Activated CD8-positive, alpha-beta memory T cell treated with anti-CD3 and anti-CD28 coated beads, Interleukin-2, amount 50 U/mL, for 48 hours (primary cell): ENCODE results near the gene SNAP47.

Source experiments
- DNase-seq: peaks from one replicate; pipeline ENCODE4 v3.0.0-alpha.2; 2020

Gene SNAP47

GRCh38 chr1:227732586-227733308, 2.5 kb upstream of the SNAP47 start:
- no peak for DNase-seq

DNA sequence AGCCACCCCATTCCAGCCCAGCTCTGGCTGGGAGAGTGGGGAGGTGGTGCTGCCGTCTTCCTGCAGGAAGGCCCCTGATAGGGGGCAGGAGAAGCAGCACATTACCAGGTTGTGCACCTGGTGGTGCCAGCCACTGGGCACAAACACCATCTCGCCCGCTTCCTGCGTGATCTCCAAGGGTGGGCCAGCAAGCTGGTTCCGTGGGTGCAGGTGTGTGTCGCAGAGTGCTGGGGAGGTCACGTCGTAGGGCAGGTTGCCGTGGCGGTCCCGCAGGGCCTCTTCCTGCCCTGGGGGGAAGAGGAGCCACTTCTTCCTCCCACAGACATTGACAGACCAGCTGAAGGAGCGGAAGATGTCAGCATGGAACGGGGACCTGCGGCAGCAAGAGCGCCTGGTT, 1.9 kb upstream of the SNAP47 start:
- no peak for DNase-seq

DNA sequence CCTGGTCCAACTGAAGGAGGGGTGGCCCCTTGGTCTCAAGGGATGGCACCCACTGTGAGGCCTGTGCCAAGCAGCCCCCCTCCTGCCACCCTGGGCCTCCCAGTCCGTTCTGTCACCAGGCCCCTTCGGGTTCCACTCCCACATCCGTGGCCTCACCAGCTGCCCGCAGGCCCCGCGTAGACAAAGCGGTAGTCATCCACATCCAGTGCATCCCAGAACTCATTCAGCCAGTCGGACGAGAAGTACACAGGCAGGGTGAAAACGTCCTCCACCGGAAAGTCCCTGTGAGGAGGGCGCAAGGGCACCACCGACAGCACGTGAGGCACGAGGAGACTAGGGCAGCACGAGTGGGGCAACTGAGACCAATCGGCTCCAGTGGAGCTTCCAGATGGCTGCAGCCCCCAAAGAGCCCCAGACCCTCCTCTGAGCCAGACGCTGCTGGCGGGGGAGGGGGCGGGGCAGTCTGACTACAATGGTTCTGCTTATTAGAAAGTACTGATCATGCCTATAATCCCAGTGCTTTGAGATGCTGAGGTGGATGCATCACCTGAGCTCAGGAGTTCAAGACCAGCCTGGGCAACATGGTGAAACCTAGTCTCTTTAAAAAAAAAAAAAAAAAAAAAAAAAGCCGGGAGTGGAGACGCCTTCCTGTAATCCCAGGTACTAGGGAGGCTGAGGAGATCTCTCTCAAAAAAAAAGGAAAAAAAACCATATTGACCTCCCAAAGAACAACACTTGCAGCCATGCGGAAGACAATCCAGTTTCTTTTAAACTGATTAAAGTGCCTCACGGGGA, 1.3 kb upstream of the SNAP47 start:
- no peak for DNase-seq

GRCh38 chr1:227734546-227734855, 734 bp upstream of the SNAP47 start:
- no peak for DNase-seq

- no peak for DNase-seq
Observed at GRCh38 chr1:227735539-227736285, 477 bp downstream of the SNAP47 start.

- DNase-seq: no peak
Observed at GRCh38 chr1:227736814-227737432, 1.7 kb downstream of the SNAP47 start.

GRCh38 chr1:227738820-227739219, 3.6 kb downstream of the SNAP47 start:
- no peak for DNase-seq

- peak; percentile 37 for DNase-seq
Observed at GRCh38 chr1:227739636-227740035, 4.4 kb downstream of the SNAP47 start.

DNA sequence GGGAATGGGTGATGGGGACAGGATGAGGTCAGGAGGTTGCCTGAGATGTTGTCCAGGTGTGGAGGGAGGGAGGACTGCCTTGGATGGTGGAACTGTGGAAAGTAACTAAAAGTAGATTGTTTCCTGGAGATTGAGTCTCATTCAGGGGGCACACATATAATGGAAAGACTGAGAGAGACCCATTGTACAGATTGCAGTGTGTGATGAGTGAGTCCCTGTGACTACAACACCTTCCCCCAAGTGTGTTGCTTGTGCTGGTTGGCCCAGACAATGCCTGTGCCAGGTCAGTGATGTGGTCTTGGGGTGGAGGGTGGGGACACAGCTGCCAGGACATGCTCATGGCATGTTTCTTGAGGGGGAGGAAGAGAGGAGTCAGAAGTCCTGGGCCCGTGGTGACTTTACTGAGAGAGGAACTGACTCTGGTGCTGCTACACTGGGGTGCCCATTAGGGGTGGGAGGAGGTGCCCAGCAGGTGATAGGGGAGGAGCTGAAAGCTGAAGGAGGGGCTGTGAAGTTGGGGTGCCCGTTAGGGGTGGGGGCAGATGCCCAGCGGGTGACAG, 5.2 kb downstream of the SNAP47 start:
- no peak for DNase-seq

GRCh38 chr1:227741166-227741870, 6.1 kb downstream of the SNAP47 start:
- no peak for DNase-seq

DNA sequence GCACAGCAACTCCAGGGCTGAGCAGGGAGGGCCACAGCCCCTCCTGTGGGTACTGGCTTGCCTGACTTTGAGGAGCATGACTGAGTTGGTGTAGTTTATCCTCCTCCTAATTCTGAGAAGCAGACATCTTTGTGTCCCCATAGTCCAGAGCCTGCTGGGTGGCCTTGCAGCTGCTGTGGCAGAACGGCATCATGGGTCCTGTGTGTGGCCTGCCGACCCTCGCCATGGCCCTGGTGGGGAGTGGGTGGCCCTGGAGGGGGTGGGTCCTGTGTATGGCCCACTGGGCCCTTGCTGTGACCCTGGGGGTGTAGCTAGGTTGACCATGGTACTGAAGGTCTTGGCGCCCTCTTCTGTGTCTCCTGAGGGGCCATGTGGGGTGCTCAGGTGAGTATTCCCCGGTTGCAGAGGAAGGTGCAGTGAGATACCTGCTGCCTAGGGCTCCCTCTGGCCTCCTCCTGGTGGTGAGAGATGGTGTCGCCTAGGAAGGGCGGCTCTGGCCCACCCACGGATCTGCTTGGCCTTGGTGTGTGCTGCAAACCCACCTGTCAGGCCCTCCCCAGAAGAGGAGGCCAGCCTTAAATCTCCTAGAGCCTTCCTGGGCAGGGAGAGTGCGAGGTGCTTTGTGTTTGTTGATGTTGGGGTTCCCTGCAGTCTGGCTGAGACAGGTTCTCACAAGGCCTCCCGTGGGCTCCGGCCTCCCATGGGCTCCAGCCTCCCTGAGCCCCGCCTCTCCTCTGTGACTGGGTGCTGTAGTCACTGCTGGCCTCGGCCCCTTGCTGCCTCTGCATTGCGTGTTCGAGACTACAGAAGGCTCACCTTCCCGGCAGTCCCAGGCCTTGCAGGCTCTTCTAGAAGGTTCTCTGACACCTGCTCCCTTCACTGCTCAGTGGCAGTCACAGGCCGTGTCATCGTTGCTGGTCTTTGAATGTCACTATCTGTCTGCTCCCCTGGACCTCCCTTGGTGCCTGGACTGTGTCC, 7.8 kb downstream of the SNAP47 start:
- DNase-seq: no peak

DNA sequence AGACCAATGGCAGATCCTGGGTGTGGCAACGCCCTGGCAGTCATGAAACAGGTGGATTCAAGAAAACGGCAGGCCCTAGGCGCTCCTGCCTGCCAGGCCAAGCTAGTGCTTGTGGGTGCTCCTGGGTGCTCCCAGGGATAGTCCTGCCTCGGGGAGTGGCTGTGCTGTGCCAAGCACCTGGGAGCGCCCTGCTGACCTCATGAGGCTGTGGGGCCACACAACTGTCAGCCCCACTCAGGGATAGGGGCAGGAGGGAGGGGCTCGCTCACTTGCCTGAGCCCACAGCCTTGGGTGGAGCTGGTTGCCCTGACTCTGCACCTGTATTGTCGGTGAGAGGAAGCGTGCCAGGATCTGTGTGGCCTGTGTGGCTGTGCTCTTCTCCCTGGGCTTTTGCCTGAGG, 9.4 kb downstream of the SNAP47 start:
- no peak for DNase-seq

DNA sequence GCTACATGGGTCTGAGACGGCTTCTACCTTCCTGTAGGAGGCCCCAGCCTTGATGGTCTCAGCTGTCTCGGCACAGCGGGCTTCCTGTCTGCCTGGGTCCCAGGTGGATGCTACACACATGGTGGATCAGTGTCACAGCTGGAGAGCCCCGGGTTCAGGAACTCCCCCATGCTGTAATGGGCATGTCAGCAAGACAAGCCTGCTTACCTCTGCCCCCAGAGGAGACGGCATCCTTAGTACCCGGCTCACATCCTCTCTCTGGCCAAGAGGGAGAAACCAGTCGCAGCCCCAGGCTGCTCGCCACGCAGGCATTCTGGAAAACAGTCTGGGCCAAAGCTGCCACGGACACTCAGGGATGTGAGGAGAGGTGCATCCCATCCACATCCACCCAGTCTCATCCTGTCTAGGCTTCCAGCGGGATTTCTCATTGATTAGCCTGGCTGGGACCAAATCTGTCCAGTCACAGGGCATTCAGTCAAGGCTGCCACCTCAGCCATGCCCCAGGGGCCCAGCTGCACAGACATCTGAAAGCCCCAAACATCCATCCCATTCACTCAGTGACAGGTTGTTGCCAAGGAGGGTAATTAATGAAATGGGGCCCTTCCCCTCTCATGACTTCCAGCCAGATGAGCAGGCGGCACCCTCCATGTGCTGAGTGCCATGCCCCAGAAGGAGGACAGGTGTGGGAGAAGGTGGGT, 10.5 kb downstream of the SNAP47 start:
- no peak for DNase-seq

GRCh38 chr1:227746676-227747075, 11.4 kb downstream of the SNAP47 start:
- no peak for DNase-seq

DNA sequence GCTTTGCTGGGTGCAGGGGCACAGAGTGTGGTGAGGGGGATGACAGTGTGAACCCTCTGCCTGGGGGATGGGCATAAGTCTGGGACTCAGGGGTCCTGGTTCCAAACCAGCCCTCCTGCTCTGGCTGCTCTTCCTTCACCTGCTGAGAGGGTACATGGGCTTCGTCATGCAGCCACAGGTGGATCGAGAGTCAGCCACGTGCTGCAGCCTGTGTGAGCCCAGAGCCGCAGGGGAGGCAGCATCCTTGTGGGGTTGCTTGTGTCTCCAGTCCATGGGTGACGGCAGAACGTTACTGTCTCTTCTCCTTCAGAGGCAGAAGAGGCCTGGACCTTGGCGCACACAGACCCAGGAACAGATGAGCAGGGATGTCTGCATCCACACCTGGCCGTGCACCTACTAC, 12.1 kb downstream of the SNAP47 start:
- no peak for DNase-seq

- no peak for DNase-seq
Observed at GRCh38 chr1:227747948-227748495, 12.8 kb downstream of the SNAP47 start.

DNA sequence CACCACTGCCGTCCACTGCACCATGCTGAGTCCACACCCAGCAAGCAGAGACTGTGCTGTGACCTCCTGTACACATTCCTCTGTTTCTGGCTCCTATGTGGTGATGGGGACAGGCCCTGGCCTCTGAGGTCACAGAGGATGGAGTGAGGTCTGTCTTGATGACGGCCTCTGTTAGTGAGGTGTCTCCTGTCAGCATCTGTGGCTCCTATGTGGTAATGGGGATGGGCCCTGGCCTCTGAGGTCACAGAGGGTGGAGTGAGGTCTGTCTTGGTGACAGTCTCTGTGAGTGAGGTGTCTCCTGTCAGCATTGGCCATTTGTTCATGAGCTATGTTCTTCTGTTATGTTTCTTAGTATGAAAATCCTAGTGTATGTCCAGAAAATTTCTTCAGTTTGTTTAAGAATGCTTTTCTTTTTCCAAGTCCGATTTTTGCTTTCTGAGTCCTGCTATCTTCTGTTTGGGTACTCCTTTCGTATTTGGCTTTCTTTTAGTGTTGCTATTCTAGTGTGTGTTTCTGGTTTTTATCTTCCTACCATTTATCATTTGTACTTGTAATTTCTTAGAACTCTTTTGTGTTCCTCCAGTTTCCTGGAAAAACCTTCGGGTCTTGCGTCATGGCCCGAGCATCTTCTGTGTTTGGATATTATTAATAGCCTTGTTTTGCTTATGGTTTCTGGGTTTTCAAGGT, 13.4 kb downstream of the SNAP47 start:
- no peak for DNase-seq

- DNase-seq: no peak
Observed at GRCh38 chr1:227749225-227749624, 14.0 kb downstream of the SNAP47 start.

- no peak for DNase-seq
Observed at GRCh38 chr1:227749916-227750710, 14.9 kb downstream of the SNAP47 start.
